B cell (primary cell): ENCODE results near the gene RPL28. TPM values are rescaled to one million over a fixed set of nuclear protein-coding genes. Genes with fewer than 3 reads are reported as not detected.

Experiments used
- ATAC-seq: fragments of 200-7000 bp; cut with Tn5 transposase; one replicate; pipeline ENCODE4 v1.10.0; 2021; ENCODE audit warnings: low read depth, mild to moderate bottlenecking, moderate number of reproducible peaks, moderate library complexity
- CTCF ChIA-PET: fragments of 350-600 bp; sonication (Branson Sonifier 250); formaldehyde crosslinking; loops from one replicate; lab custom pipeline; 2021; ENCODE audit warnings: antibody characterized with exemption, inconsistent platforms; lab: Charles Lee
- POLR2A ChIA-PET: fragments of 350-600 bp; sonication (Branson Sonifier 250); formaldehyde crosslinking; loops from one replicate; lab custom pipeline; 2021; ENCODE audit warnings: antibody characterized with exemption; lab: Charles Lee
- DNase-seq: peaks from one replicate; pipeline ENCODE4 v3.0.0; 2013
- H2AFZ ChIP-seq: 2 replicates; pipeline ENCODE4 v1.6.1; 2012; ENCODE audit warnings: mild to moderate bottlenecking, low read depth, low read length; ENCODE audit not compliant: insufficient read depth, poor library complexity, severe bottlenecking
- H3K27ac ChIP-seq, 2 donors: 1 replicate in 1 of 2; 2 replicates in 1 of 2; pipeline ENCODE4 v1.5.1; 2012 to 2013; ENCODE audit warnings: low read length in 2 of 2, mild to moderate bottlenecking in 2 of 2, moderate library complexity in 1 of 2
- H3K27me3 ChIP-seq, 4 experiments: fragments of 200-600 bp in 1 of 4; sonication (generic) in 1 of 4; replicated peaks in 1 of 4; 1 replicate in 2 of 4; 2 replicates in 2 of 4; pipeline versions ENCODE4 v1.6.1 to v1.7.0; 2013 to 2016; ENCODE audit warnings: low read length in 3 of 4, mild to moderate bottlenecking in 2 of 4, mixed read lengths in 1 of 4, moderate library complexity in 1 of 4; ENCODE audit not compliant: insufficient read depth in 4 of 4, control insufficient read depth in 3 of 4; ENCODE audit errors: control extremely low read depth in 1 of 4
- H3K36me3 ChIP-seq, 2 experiments: replicated peaks in 1 of 2; 1 replicate in 1 of 2; 2 replicates in 1 of 2; pipeline versions ENCODE4 v1.6.1 to v1.7.1; 2013; ENCODE audit warnings: low read length in 1 of 2; ENCODE audit not compliant: insufficient read depth in 2 of 2, control insufficient read depth in 1 of 2; ENCODE audit errors: control extremely low read depth in 1 of 2, extremely low read depth in 1 of 2
- H3K4me1 ChIP-seq, 2 donors: fragments of 200-600 bp in 1 of 2; sonication (generic) in 1 of 2; 1 replicate in 1 of 2; 2 replicates in 1 of 2; pipeline versions ENCODE4 v1.5.1 to v1.6.1; 2013 to 2017; ENCODE audit warnings: low read length in 2 of 2; ENCODE audit not compliant: control insufficient read depth in 2 of 2, insufficient read depth in 2 of 2
- H3K4me2 ChIP-seq: replicated peaks from 2 replicates; pipeline ENCODE3; 2012; ENCODE audit warnings: mild to moderate bottlenecking, low read depth, low read length; ENCODE audit not compliant: poor library complexity, severe bottlenecking
- H3K4me3 ChIP-seq, 5 experiments: fragments of 200-600 bp in 1 of 5; sonication (generic) in 1 of 5; 1 replicate in 3 of 5; 2 replicates in 2 of 5; pipeline versions ENCODE4 v1.5.1 to v1.7.0; 2011 to 2016; ENCODE audit warnings: low read length in 4 of 5, mild to moderate bottlenecking in 4 of 5, low read depth in 2 of 5, control low read depth in 1 of 5, moderate library complexity in 1 of 5; ENCODE audit not compliant: insufficient read depth in 1 of 5; ENCODE audit errors: control extremely low read depth in 1 of 5, extremely low read depth in 1 of 5
- H3K79me2 ChIP-seq: fragments of 200-600 bp; sonication (generic); one replicate; pipeline ENCODE4 v1.6.0; 2016; ENCODE audit warnings: low read length; ENCODE audit not compliant: control insufficient read depth, insufficient read depth
- H3K9ac ChIP-seq: fragments of 200-600 bp; sonication (generic); 2 replicates; pipeline ENCODE4 v1.6.1; 2017; ENCODE audit warnings: mild to moderate bottlenecking, low read length, moderate library complexity
- H3K9me3 ChIP-seq, 3 donors: one replicate each; pipeline versions ENCODE4 v1.6.1 to v1.7.1; 2013; ENCODE audit warnings: low read length in 2 of 3; ENCODE audit not compliant: control insufficient read depth in 2 of 3, insufficient read depth in 1 of 3; ENCODE audit errors: control extremely low read depth in 1 of 3
- H4K20me1 ChIP-seq: 2 replicates; pipeline ENCODE4 v1.6.0; 2012; ENCODE audit warnings: mild to moderate bottlenecking, low read length; ENCODE audit not compliant: insufficient read depth, control insufficient read depth, poor library complexity, severe bottlenecking
- H3K27ac Mint-ChIP-seq: one replicate; pipeline ENCODE4 v1.8.0; 2021; ENCODE audit warnings: mixed read lengths
- H3K27me3 Mint-ChIP-seq: one replicate; pipeline ENCODE4 v1.8.0; 2021; ENCODE audit warnings: mixed read lengths
- H3K4me1 Mint-ChIP-seq: one replicate; pipeline ENCODE4 v1.8.0; 2021; ENCODE audit warnings: mixed read lengths
- H3K4me3 Mint-ChIP-seq: one replicate; pipeline ENCODE4 v1.8.0; 2021; ENCODE audit warnings: mixed read lengths
- H3K9me3 Mint-ChIP-seq: one replicate; pipeline ENCODE4 v1.8.0; 2022; ENCODE audit warnings: mixed read lengths; ENCODE audit not compliant: insufficient read depth
- EZH2 ChIP-seq: IDR thresholded peaks from 2 replicates; pipeline ENCODE4 v1.6.1; 2012; ENCODE audit warnings: borderline replicate concordance, low read depth, mild to moderate bottlenecking, moderate library complexity, low read length; ENCODE audit not compliant: insufficient read depth, poor library complexity, severe bottlenecking
- WGBS: methylation state at CpG from one replicate; pipeline ENCODE4 v1.1.5; 2013; ENCODE audit warnings: missing lambda C conversion rate; ENCODE audit not compliant: insufficient coverage; 5-methylcytosine and 5-hydroxymethylcytosine counted together
- intact Hi-C: fragments of 100-400 bp; cut with micrococcal nuclease; formaldehyde crosslinking; loops from one replicate; pipeline ENCODE4 v1.10.0; 2022
- polyA plus RNA-seq: library from polyadenylated mRNA; depleted of rRNA; stranded (reverse); fragments of >200 nt; gene quantifications from 2 replicates; pipeline ENCODE4 v1.2.3, GENCODE V29; 2012
- total RNA-seq, 2 donors: library from RNA; stranded (reverse); fragments of 120-200 nt in 1 of 2; gene quantifications; 1 replicate in 1 of 2; 2 replicates in 1 of 2; pipeline versions ENCODE4 v1.2.3 to v1.2.4, GENCODE V29; 2013 to 2022
- TF ChIP-seq, protein P1 (sequence below): fragments of 200-600 bp; IDR thresholded peaks from one replicate; pipeline ENCODE4 v1.8.0; 2022; ENCODE audit warnings: antibody characterized with exemption, mild to moderate bottlenecking

The RPL28 gene
- total and polyA plus RNA-seq, 2 donors (not counting 1 experiment from before 2014, with no cell fraction given): 2,578 to 4,661 TPM

DNA sequence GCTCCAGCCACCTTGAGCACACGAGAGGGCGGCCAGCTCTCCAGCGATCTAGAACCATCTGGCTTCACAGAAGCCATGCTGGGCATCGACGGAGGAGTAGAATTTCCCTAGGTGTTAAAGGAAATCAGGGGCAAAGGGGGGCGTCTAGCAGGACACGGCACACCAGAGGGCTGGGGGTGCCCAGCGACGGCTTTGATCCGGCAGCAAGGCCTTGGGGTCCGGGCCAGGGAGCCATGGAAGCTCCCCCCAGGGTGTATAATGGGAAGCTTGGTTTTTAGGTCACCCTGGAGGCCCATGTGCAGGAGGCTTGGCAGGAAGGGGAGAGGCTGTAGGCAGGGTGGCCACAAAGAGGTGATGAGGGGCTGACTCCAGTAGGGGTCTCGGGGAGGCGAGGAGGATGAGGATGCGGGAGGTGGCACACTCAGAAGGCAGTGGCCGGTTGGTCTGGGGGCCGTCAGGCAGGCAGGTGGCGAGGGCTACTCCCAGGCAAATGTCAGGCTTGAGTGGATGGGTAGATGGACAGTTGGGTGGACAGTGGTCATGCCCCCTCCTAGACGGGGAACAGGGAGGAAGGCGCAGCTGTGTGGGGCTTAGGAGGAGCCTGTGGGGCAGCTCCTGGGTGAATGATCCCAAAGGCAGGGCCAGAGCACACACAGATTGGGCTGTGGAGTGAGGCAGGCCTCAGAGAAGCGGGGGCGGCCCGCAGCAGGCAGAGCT is 40.5 kb upstream of the RPL28 start:
- TF ChIP-seq EZH2: no peak
- TF ChIP-seq, protein P1, sequence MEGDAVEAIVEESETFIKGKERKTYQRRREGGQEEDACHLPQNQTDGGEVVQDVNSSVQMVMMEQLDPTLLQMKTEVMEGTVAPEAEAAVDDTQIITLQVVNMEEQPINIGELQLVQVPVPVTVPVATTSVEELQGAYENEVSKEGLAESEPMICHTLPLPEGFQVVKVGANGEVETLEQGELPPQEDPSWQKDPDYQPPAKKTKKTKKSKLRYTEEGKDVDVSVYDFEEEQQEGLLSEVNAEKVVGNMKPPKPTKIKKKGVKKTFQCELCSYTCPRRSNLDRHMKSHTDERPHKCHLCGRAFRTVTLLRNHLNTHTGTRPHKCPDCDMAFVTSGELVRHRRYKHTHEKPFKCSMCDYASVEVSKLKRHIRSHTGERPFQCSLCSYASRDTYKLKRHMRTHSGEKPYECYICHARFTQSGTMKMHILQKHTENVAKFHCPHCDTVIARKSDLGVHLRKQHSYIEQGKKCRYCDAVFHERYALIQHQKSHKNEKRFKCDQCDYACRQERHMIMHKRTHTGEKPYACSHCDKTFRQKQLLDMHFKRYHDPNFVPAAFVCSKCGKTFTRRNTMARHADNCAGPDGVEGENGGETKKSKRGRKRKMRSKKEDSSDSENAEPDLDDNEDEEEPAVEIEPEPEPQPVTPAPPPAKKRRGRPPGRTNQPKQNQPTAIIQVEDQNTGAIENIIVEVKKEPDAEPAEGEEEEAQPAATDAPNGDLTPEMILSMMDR: no peak
- 94% methylated on average over 22 of the region's 22 CpGs for WGBS
- no peak overlapping the region for H3K27ac Mint-ChIP-seq
- H3K27me3 ChIP-seq: peaks cover 0 to 12% (median 3%) of the 10 kb centered on the region in 4 experiments
- H3K36me3 ChIP-seq: peaks cover 0 to 10% of the 10 kb centered on the region in 2 experiments
- no peak for DNase-seq
- intact Hi-C loops: no loop called here
- H3K4me1 ChIP-seq: peaks cover 11 to 14% of the 10 kb centered on the region in 2 donors
- CTCF ChIA-PET: no interaction called here
- peaks cover 10% of the 10 kb centered on the region for H3K4me1 Mint-ChIP-seq
- H3K27me3 Mint-ChIP-seq: no peaks in the 10 kb centered on the region
- no peaks in the 10 kb centered on the region for H4K20me1 ChIP-seq
- H3K79me2 ChIP-seq: peaks cover 14% of the 10 kb centered on the region
- H3K9me3 ChIP-seq: peaks cover 0 to 5% (median 0%) of the 10 kb centered on the region in 3 donors
- no peak overlapping the region for H3K9ac ChIP-seq
- H2AFZ ChIP-seq: no peak overlapping the region
- no peak overlapping the region for H3K4me3 Mint-ChIP-seq
- POLR2A ChIA-PET: no interaction called here
- H3K9me3 Mint-ChIP-seq: no peaks in the 10 kb centered on the region
- no peak overlapping the region for H3K4me3 ChIP-seq
- H3K4me2 ChIP-seq: no peak overlapping the region
- no peak for ATAC-seq
- no peak overlapping the region for H3K27ac ChIP-seq

DNA sequence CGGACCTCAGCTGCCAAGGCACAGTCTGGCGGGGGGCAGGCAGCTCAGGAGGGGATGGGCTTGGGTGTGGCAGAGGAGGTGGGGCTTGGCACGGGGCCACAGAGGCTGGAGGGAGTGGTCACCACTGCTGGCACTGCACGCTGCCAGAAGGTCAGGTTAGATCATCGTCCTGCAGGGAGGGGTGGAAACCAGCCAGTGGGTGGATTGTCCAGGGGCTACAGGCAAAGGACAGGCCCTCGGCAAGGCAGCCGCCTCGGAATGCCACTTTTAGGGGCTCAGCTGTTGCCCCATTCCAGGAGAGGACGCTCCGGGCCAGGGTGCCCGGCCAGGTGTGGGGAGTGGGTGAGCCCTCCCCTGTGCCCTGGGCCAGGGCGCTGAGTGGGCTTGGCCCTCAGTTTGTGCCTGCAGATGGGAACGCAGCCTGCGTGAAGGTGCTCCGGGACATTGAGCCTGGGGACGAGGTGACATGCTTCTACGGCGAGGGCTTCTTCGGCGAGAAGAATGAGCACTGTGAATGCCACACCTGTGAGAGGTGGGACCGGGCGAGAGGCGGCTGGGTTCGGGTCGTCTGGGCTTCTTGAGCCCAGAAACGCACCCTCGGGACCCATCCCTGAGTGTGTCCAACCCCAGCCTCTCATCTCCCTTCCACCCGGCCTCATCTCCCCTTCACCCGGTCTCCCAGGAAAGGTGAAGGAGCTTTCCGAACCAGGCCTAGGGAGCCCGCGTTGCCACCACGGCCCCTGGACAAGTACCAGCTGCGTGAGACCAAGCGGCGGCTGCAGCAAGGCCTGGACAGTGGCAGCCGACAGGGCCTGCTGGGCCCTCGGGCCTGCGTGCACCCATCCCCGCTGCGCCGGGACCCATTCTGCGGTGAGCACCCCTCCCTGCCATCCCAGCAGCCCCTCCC is 39.7 kb upstream of the RPL28 start:
- Mint-ChIP-seq H3K9me3 (no peaks in the 10 kb centered on the region), H3K4me3 (no peak overlapping the region), H3K4me1 (peaks cover 3% of the 10 kb centered on the region), H3K27me3 (peaks cover 7% of the 10 kb centered on the region), H3K27ac (no peak overlapping the region)
- Histone ChIP-seq H3K4me1 (peaks cover 3 to 6% of the 10 kb centered on the region in 2 donors), H3K9me3 (no peaks in the 10 kb centered on the region), H3K27me3 (peaks cover 0 to 11% (median under 1%) of the 10 kb centered on the region in 4 experiments), H2AFZ (no peak overlapping the region), H4K20me1 (no peaks in the 10 kb centered on the region), H3K4me2 (no peak overlapping the region), H3K79me2 (peaks cover 6% of the 10 kb centered on the region), H3K4me3 (no peak overlapping the region), H3K27ac (no peak overlapping the region), H3K9ac (no peak overlapping the region), H3K36me3 (peaks cover 0 to 10% of the 10 kb centered on the region in 2 experiments)
- intact Hi-C loops: no loop called here
- ATAC-seq (no peak), DNase-seq (no peak)
- no peak for TF ChIP-seq EZH2
- TF ChIP-seq, protein P1: no peak
- ChIA-PET POLR2A (no interaction called here), CTCF (no interaction called here)
- 96% methylated on average over 43 of the region's 43 CpGs for WGBS
